Neural progenitor cell (in vitro differentiated cells): ENCODE measurements around the gene CUBN.

Experiments
- EZH2 ChIP-seq: fragments of 200-600 bp; sonication (generic); IDR thresholded peaks from 2 replicates; pipeline ENCODE4 v1.6.1; 2017; ENCODE audit warnings: antibody characterized with exemption, mild to moderate bottlenecking, moderate library complexity
- TF ChIP-seq, protein P1 (sequence below): fragments of 200-600 bp; sonication (generic); IDR thresholded peaks from 2 replicates; pipeline ENCODE4 v1.5.1; 2017; ENCODE audit warnings: antibody characterized with exemption, mild to moderate bottlenecking

- TF ChIP-seq, protein P1, sequence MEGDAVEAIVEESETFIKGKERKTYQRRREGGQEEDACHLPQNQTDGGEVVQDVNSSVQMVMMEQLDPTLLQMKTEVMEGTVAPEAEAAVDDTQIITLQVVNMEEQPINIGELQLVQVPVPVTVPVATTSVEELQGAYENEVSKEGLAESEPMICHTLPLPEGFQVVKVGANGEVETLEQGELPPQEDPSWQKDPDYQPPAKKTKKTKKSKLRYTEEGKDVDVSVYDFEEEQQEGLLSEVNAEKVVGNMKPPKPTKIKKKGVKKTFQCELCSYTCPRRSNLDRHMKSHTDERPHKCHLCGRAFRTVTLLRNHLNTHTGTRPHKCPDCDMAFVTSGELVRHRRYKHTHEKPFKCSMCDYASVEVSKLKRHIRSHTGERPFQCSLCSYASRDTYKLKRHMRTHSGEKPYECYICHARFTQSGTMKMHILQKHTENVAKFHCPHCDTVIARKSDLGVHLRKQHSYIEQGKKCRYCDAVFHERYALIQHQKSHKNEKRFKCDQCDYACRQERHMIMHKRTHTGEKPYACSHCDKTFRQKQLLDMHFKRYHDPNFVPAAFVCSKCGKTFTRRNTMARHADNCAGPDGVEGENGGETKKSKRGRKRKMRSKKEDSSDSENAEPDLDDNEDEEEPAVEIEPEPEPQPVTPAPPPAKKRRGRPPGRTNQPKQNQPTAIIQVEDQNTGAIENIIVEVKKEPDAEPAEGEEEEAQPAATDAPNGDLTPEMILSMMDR = no peak
- TF ChIP-seq EZH2 = no peak
Measured at GRCh38 chr10:16886031-16886430, 243.6 kb downstream of the CUBN start.
